GM12878 (cell line): ENCODE measurements around the gene PGR.

Source experiments
- CHD2 ChIP-seq: IDR thresholded peaks from 2 replicates; pipeline ENCODE4 v1.6.1; 2011; ENCODE audit warnings: low read depth, low read length, improper control_type of control experiment, borderline replicate concordance
- EGR1 ChIP-seq, 2 experiments: IDR thresholded peaks; 1 replicate in 1 of 2; 2 replicates in 1 of 2; pipeline ENCODE4 v1.6.1; 2011 to 2012; ENCODE audit warnings: low read depth in 2 of 2, low read length in 2 of 2, borderline replicate concordance in 1 of 2, mild to moderate bottlenecking in 1 of 2, moderate library complexity in 1 of 2
- MYB ChIP-seq: fragments of 150-350 bp; IDR thresholded peaks from 2 replicates; pipeline ENCODE4 v1.6.1; 2014; ENCODE audit warnings: mild to moderate bottlenecking, low read depth, low read length, borderline replicate concordance
- TCF3 ChIP-seq: IDR thresholded peaks from 2 replicates; pipeline ENCODE4 v1.6.1; 2012; ENCODE audit warnings: low read depth, mild to moderate bottlenecking, low read length, borderline replicate concordance; ENCODE audit not compliant: insufficient read depth

DNA sequence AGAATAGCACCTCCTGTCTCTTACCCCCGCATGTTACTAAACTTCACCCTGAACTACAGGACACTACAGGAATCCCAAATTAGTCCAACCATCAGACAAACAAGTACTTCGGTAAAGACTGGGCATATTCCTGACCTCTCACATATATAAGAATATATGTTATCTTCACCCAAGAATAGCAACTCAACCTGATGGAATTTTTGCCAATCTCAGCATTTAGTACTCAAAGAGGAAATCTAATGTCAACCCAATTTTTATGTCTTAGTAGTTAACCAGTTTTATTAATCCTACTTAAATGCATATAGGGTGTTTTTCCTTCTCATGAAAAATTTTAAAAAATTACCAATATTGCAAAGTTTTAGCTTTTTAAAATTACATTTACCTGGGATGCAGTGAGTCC, 26.2 kb downstream of the PGR start:
- TF ChIP-seq EGR1 (IDR thresholded peaks at IDR 0.05; ENCODE audit: borderline replicate concordance in 1 of 2, low read depth in 2 of 2, low read length in 2 of 2) (no peak), TCF3 (no peak), CHD2 (no peak), MYB (no peak)
